ENCODE measurements around the gene ZNF146.

- no peak for TF ChIP-seq CTCF (IDR thresholded peaks at IDR 0.05; ENCODE audit: insufficient read depth, low read depth, low read length)
- no peak for TF ChIP-seq EZH2 (IDR thresholded peaks at IDR 0.05; ENCODE audit: insufficient read depth, low read length)
These were observed 32.2 kb upstream of the ZNF146 start for GRCh38 chr19:36182612-36183244.
